Heart left ventricle (tissue), 16 donors: Measurements from ENCODE around the gene XYLT2. TPM values are rescaled to one million over a fixed set of nuclear protein-coding genes. Genes with fewer than 3 reads are reported as not detected.

Experiments
- ATAC-seq, 4 donors: fragments of 200-7000 bp; cut with Tn5 transposase; one replicate each; pipeline ENCODE4 v1.9.1; 2020 to 2022; ENCODE audit warnings: moderate library complexity in 4 of 4, mild to moderate bottlenecking in 3 of 4, moderate number of reproducible peaks in 1 of 4
- DNase-seq, 5 donors: peaks; one replicate each; pipeline ENCODE4 v3.0.0-alpha.2; 2020
- H3K27ac ChIP-seq, 12 donors: fragments of 200-600 bp; sonication (generic) in 4 of 12; one replicate each; pipeline versions ENCODE4 v1.5.0 to v1.8.0; 2016 to 2022; ENCODE audit warnings: mild to moderate bottlenecking in 2 of 12
- H3K27me3 ChIP-seq, 9 donors: fragments of 200-600 bp; sonication (generic) in 2 of 9; one replicate each; pipeline versions ENCODE4 v1.5.1 to v1.8.0; 2016 to 2022; ENCODE audit warnings: mild to moderate bottlenecking in 3 of 9
- H3K36me3 ChIP-seq, 9 donors: fragments of 200-600 bp; sonication (generic) in 2 of 9; one replicate each; pipeline versions ENCODE4 v1.5.0 to v1.8.0; 2018 to 2022; ENCODE audit warnings: mild to moderate bottlenecking in 2 of 9
- H3K4me1 ChIP-seq, 12 donors: fragments of 200-600 bp; sonication (generic) in 4 of 12; one replicate each; pipeline versions ENCODE4 v1.5.0 to v1.8.0; 2016 to 2022; ENCODE audit warnings: mild to moderate bottlenecking in 3 of 12
- H3K4me3 ChIP-seq, 12 donors: fragments of 200-600 bp; sonication (generic) in 4 of 12; one replicate each; pipeline versions ENCODE4 v1.5.0 to v1.8.0; 2017 to 2022; ENCODE audit warnings: mild to moderate bottlenecking in 9 of 12, moderate library complexity in 4 of 12
- H3K9me3 ChIP-seq, 12 donors: fragments of 200-600 bp; sonication (generic) in 4 of 12; one replicate each; pipeline versions ENCODE4 v1.5.0 to v1.8.0; 2016 to 2022; ENCODE audit warnings: mild to moderate bottlenecking in 1 of 12
- POLR2A ChIP-seq, 2 donors: fragments of 450-650 bp; IDR thresholded peaks; one replicate each; pipeline ENCODE4 v1.6.1; 2017; ENCODE audit warnings: antibody characterized with exemption in 2 of 2, mild to moderate bottlenecking in 2 of 2, moderate library complexity in 2 of 2
- WGBS, 4 donors: extraction: QIAGEN DNeasy Blood & Tissue Kit in 2 of 4; methylation state at CpG; one replicate each; pipeline versions ENCODE4 v1.1.5 to v1.1.7; 2013 to 2018; 5-methylcytosine and 5-hydroxymethylcytosine counted together
- intact Hi-C, 10 donors: fragments of 100-400 bp; cut with DNase I; formaldehyde crosslinking; loops; one replicate each; pipeline versions ENCODE4 v1.11.1 to v1.14.2; 2022
- polyA plus RNA-seq, 2 donors: library from polyadenylated mRNA; stranded (reverse); fragments of 200-250 nt; gene quantifications; one replicate each; pipeline ENCODE4 v1.2.3, GENCODE V29; 2013
- total RNA-seq, 9 donors: library from RNA; depleted of rRNA in 2 of 9; stranded (reverse); fragments of >200 nt in 2 of 9; fragmentation: NEBNext Ultra II Directional in 3 of 9; extraction: Animal tissue kit (Norgen Biotek cat#: 25700) in 3 of 9; gene quantifications; one replicate each; pipeline versions ENCODE4 v1.1.0 to v1.2.4, GENCODE V29; 2016 to 2023
- TF ChIP-seq, protein P1 (sequence below), 12 donors: fragments of 200-600 bp; sonication (generic) in 4 of 12; IDR thresholded peaks; one replicate each; pipeline versions ENCODE4 v1.5.0 to v1.8.0; 2018 to 2022; ENCODE audit warnings: antibody characterized with exemption in 12 of 12, mild to moderate bottlenecking in 5 of 12
- donor health status: ischemic (EF 13 %, LVEDD 7.1; RV severe dilation, severe dysfunction).
- donor health status: healthy with polysubstance abuse.
- donor health status: DM: no; HTN: yes; CAD: no.
- donor health status: DM: no; HTN: no; CAD: no.
- donor health status: ischemic (EF 25% LVEDD 6.9; RV normal size, moderate dysfunction).
- donor health status: ischemic (EF 25% LVEDD 5.7; RV mildly dilated, moderate dysfunction).
- donor health status: healthy.
- donor health status: DM: yes; HTN: yes; CAD: no.
- donor health status: ischemic (EF 35%, LVEDD 5.7; RV mildly dilated, moderate dysfunction).
- donor health status: nonischemic (EF 11% LVEDD 7.7; RV severe dilation, severe dysfunction).
- donor health status: DM: yes; HTN: yes; CAD: no.
- donor health status: PGD.
- donor health status: ischemic (EF 29% LVEDD 5.4; RV normal size, mild dysfunction).
- donor health status: nonischemic (EF 23%, LVEDD 6.1; RV moderate dilation, normal function).

Gene XYLT2
- total and polyA plus RNA-seq, 11 donors: 9.5 to 19.2 (median 13.3) TPM

DNA sequence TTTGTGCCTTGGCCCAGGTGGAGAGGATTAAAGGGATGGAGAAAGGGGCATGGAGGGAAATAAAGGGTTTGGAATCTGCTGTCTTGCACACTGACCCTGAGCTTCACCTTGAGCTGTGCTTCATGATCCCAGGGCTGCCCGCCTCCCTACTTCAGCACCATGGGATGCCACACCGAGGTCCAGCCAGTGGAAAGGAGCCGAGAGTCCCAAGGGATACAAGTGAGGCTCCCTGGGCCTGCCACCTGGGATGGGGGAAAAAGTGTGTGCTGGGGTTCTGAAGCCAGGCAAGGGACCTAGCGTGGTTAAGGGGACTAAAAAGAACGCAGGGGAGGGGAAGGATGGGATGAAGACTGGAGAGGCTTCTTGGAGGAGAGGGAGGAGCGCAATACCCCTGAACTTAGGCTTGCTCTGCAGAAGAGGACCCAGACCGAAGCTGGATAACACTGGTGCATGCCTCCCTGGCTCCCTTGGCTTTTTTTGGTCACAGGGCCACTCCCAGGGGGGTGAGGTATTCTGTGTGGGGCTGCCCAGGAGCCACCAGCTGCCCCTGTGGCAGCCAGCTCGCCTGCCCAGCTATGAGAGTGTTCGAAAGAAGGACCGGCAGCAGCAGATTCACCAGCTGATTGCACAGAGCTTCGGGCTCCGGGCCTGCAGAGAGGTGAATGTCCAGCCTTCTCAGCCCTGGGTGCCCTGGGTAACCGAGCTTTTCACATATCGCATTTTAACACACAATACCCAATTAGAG, 19.9 kb downstream of the XYLT2 start:
- Histone ChIP-seq H3K27me3 (no peaks in the 10 kb centered on the region), H3K9me3 (no peaks in the 10 kb centered on the region), H3K4me3 (no peak overlapping the region), H3K36me3 (peaks cover 0 to 63% (median 58%) of the 10 kb centered on the region in 9 donors), H3K4me1 (peaks cover 0 to 39% (median 8%) of the 10 kb centered on the region in 12 donors), H3K27ac (no peak overlapping the region)
- DNase-seq: no peak
- no peak for ATAC-seq
- 85 to 90% (median 88%) methylated on average over 14 of the region's 14 CpGs for WGBS, 4 donors
- intact Hi-C loops: loop anchor here in 3 of 10 donors (10.0 kb wide), 2 partner anchors 109 to 261 kb away; partner anchors contain the start of gene RSAD1 (in 2 of the 3)
- no peak for TF ChIP-seq POLR2A (IDR thresholded peaks at IDR 0.05)
- TF ChIP-seq, protein P1, sequence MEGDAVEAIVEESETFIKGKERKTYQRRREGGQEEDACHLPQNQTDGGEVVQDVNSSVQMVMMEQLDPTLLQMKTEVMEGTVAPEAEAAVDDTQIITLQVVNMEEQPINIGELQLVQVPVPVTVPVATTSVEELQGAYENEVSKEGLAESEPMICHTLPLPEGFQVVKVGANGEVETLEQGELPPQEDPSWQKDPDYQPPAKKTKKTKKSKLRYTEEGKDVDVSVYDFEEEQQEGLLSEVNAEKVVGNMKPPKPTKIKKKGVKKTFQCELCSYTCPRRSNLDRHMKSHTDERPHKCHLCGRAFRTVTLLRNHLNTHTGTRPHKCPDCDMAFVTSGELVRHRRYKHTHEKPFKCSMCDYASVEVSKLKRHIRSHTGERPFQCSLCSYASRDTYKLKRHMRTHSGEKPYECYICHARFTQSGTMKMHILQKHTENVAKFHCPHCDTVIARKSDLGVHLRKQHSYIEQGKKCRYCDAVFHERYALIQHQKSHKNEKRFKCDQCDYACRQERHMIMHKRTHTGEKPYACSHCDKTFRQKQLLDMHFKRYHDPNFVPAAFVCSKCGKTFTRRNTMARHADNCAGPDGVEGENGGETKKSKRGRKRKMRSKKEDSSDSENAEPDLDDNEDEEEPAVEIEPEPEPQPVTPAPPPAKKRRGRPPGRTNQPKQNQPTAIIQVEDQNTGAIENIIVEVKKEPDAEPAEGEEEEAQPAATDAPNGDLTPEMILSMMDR (IDR thresholded peaks at IDR 0.05): no peak

DNA sequence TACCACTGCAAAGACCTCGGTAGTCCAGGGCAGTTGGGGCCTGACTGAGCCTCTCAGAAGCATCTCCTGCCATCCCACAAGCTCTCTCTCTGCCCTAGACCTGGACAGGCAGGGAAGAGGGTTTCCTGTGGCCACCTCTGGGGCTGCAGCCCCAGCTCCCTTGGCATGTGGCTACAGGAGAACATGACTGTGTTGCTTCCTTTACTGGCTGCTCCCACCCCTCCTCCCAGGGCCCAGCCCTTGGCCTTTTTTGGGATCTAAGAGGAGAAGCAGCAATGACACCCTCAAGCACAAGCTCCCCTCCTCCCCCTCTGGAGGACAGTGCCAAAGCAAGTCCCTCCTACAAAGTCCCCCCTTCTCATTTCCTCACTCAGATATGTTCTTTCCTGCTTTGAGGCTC, 21.5 kb downstream of the XYLT2 start:
- no peak for ATAC-seq
- Histone ChIP-seq H3K27ac (no peak overlapping the region), H3K9me3 (no peaks in the 10 kb centered on the region), H3K27me3 (no peaks in the 10 kb centered on the region), H3K36me3 (peaks cover 0 to 58% (median 54%) of the 10 kb centered on the region in 9 donors), H3K4me3 (no peak overlapping the region), H3K4me1 (peaks cover 0 to 46% (median 16%) of the 10 kb centered on the region in 12 donors)
- intact Hi-C loops: loop anchor here in 3 of 10 donors (10.0 kb wide), 2 partner anchors 107 to 263 kb away; partner anchors contain the start of gene RSAD1 (in 2 of the 3)
- no peak for DNase-seq
- WGBS, 4 donors: 87 to 100% (median 93%) methylated on average over 1 of the region's 1 CpG
- TF ChIP-seq, protein P1 (IDR thresholded peaks at IDR 0.05): no peak
- TF ChIP-seq POLR2A (IDR thresholded peaks at IDR 0.05): no peak

DNA sequence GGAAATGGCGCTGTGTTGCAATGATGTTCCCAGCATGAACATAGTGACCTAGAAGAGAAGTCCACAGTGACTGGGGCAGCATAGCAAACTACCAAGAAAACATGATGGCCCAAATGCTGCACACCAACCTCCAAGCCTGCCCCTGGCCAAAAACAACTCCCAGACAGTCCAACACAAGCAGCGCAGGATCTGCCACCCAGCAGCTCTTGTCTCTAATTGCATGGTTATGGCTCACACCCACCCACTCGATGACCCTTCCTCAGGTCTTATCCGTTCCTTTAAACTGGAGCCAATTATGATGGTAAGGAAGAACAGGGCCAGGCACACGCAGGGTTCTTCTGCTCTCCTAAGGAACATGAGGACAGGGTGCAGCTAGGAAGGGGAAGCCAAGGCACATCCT, 24.1 kb downstream of the XYLT2 start:
- Histone ChIP-seq H3K4me3 (no peak overlapping the region), H3K27me3 (no peaks in the 10 kb centered on the region), H3K27ac (no peak overlapping the region), H3K4me1 (peaks cover 0 to 41% (median 14%) of the 10 kb centered on the region in 12 donors), H3K36me3 (peaks cover 0 to 57% (median 54%) of the 10 kb centered on the region in 9 donors), H3K9me3 (no peaks in the 10 kb centered on the region)
- ATAC-seq: no peak
- intact Hi-C loops: loop anchor here in 1 of 10 donors (10.0 kb wide), 1 partner anchor 105 kb away; the partner anchor contains the start of gene RSAD1
- 93 to 95% (median 94%) methylated on average over 5 of the region's 5 CpGs for WGBS, 4 donors
- no peak for DNase-seq
- TF ChIP-seq, protein P1 (IDR thresholded peaks at IDR 0.05): no peak
- no peak for TF ChIP-seq POLR2A (IDR thresholded peaks at IDR 0.05)

DNA sequence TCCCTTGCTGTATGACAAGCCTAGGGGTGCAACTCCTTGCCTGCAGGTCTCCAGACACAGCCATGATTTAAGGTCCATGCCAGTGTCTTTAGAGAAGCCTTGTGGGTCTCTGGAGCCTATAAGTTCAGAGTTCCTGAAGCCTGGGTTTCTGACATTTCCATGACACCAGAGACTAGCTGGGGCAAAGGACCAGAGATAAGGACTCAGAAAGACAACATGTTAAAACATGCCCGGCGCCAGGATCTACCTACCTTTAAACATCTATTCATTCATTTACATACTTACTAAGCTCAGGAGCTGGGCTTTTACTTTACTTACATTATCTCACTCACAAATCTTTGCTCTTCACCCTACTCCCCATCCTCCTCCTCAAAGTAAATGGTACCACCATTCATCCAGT, 25.6 kb downstream of the XYLT2 start:
- ATAC-seq (no peak), DNase-seq (no peak)
- H3K9me3 ChIP-seq: no peaks in the 10 kb centered on the region
- TF ChIP-seq, protein P1 (IDR thresholded peaks at IDR 0.05): no peak
- no peak for TF ChIP-seq POLR2A (IDR thresholded peaks at IDR 0.05)
- peaks cover 0 to 28% (median 14%) of the 10 kb centered on the region in 12 donors for H3K4me1 ChIP-seq
- H3K27me3 ChIP-seq: no peaks in the 10 kb centered on the region
- peak overlapping the region in 4 of 12 donors; percentile 63 to 74 (median 72) for H3K4me3 ChIP-seq
- H3K27ac ChIP-seq: no peak overlapping the region
- 88 to 95% (median 94%) methylated on average over 2 of the region's 2 CpGs for WGBS, 4 donors
- H3K36me3 ChIP-seq: peaks cover 0 to 44% (median 41%) of the 10 kb centered on the region in 9 donors
- intact Hi-C loops: loop anchor here in 1 of 10 donors (10.0 kb wide), 1 partner anchor 103 kb away; the partner anchor contains the start of gene RSAD1
